AG08395 (cell line): ENCODE results near the gene YDJC.
A peak's percentile ranks its signal among the peaks of the same experiment; 100 is the strongest.
"Not testable (repeated sequence)": the region's sequence is repeated elsewhere in the genome, so short reads cannot be mapped to it uniquely, and the experiment has no call there.

Experiments used
- DNase-seq: peaks from one replicate; pipeline ENCODE4 v3.0.0; 2012; ENCODE audit warnings: mixed read lengths, low spot score

Gene YDJC

GRCh38 chr22:21629255-21630149 lies at the start of gene YDJC:
Gene YDJC (minus strand): TSS chr22:21630022. CDS start chr22:21630014, 8 bp downstream.
- DNase-seq = peak; percentile 95

GRCh38 chr22:21679383-21679782 lies 49.6 kb upstream of the YDJC start:
- DNase-seq = no peak

GRCh38 chr22:21678842-21679241 lies 49.0 kb upstream of the YDJC start:
- DNase-seq = not testable (repeated sequence)

GRCh38 chr22:21677606-21678443 lies 48.0 kb upstream of the YDJC start:
- DNase-seq = no peak

- DNase-seq = no peak
These were observed 44.9 kb upstream of the YDJC start for GRCh38 chr22:21674638-21675245.

- DNase-seq = no peak
These were observed 43.9 kb upstream of the YDJC start for GRCh38 chr22:21673534-21674321.

- DNase-seq = no peak
These were observed 42.3 kb upstream of the YDJC start for GRCh38 chr22:21672107-21672629.

- DNase-seq = no peak
These were observed 39.2 kb upstream of the YDJC start for GRCh38 chr22:21669026-21669425.

- DNase-seq = no peak
These were observed 37.0 kb upstream of the YDJC start for GRCh38 chr22:21666786-21667185.

- DNase-seq = no peak
These were observed 35.4 kb upstream of the YDJC start for GRCh38 chr22:21665047-21665851.

- no peak for DNase-seq
These were observed 33.9 kb upstream of the YDJC start for GRCh38 chr22:21663738-21664137.

GRCh38 chr22:21661991-21662390 lies 32.2 kb upstream of the YDJC start:
- DNase-seq = no peak

GRCh38 chr22:21660904-21661303 lies 31.1 kb upstream of the YDJC start:
- no peak for DNase-seq

GRCh38 chr22:21659864-21660525 lies 30.2 kb upstream of the YDJC start:
- DNase-seq = no peak

GRCh38 chr22:21657360-21658032 lies 27.7 kb upstream of the YDJC start:
- DNase-seq = peak; percentile 77

- DNase-seq = no peak
These were observed 27.2 kb upstream of the YDJC start for GRCh38 chr22:21657020-21657359.

- no peak for DNase-seq
These were observed 23.0 kb upstream of the YDJC start for GRCh38 chr22:21652547-21653545.

GRCh38 chr22:21652010-21652546 lies 22.3 kb upstream of the YDJC start:
- DNase-seq = peak; percentile 95
